ENCODE measurements around the gene GNG3. TPM values are rescaled to one million over a fixed set of nuclear protein-coding genes. Genes with fewer than 3 reads are reported as not detected.

Gene GNG3
- total and polyA plus RNA-seq, 2 of the 8 experiments (the other 6 are each of a cell fraction or from before 2014, with no cell fraction given) = 4.9 to 12.1 TPM

DNA sequence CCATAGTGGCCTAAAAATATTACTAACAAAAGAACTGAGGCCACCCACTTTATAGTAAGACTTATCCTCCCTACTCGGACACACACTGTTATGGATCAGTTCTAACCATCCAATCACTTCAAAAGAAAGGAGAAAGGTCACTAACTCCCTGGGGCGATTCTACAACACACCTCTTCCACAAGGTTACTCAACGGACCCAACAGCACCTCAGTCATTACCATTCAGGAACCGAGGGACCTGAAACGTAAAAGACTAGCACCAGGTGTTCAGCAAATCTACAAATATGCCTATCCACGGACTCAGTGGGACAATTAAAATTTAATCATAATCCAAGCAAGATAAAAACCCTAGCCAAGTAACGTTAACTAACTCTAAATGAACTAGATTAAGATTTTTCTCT lies 18.2 kb downstream of the GNG3 start:
- H3K56ac ChIP-seq (replicated peaks; ENCODE audit: insufficient read length, low read depth, low read length) = no peak overlapping the region
- FAIRE-seq (no peak), DNase-seq (ENCODE audit: low read depth in 1 of 2, low spot score in 2 of 2) (no peak)
- peaks cover 18 to 69% of the 10 kb centered on the region in 2 experiments for H3K79me2 ChIP-seq (ENCODE audit: control insufficient read depth in 1 of 2, insufficient read depth in 2 of 2, low read length in 2 of 2)
- peaks cover 24 to 38% (median 33%) of the 10 kb centered on the region in 4 experiments for H3K36me3 ChIP-seq (ENCODE audit: control insufficient read depth in 2 of 4, insufficient read depth in 4 of 4, low read length in 3 of 4)
- H3K18ac ChIP-seq (ENCODE audit: extremely low read depth, low read length) = no peak overlapping the region
- no peak overlapping the region for H3K27ac ChIP-seq (ENCODE audit: low read depth, low read length)
- H2AK5ac ChIP-seq (ENCODE audit: low read depth, low read length) = no peak overlapping the region
- peak overlapping the region; percentile 87 to 98 (median 96) for H3K4me3 ChIP-seq (ENCODE audit: extremely low read depth in 1 of 4, insufficient read depth in 2 of 4, low read depth in 3 of 4, low read length in 4 of 4)
- H3K14ac ChIP-seq (ENCODE audit: insufficient read length) = no peak overlapping the region
- no peak overlapping the region for H2BK5ac ChIP-seq (ENCODE audit: low read depth, low read length)
- no peak overlapping the region for H2AFZ ChIP-seq (ENCODE audit: low read length)
- no peak overlapping the region for H2BK20ac ChIP-seq (ENCODE audit: low read length)
- no peak overlapping the region for H4K8ac ChIP-seq (ENCODE audit: extremely low read depth, insufficient read depth, low read length)
- 0 out of 2 replicates have a peak, but pooled peaks cover 2% of the 10 kb centered on the region for H3K79me1 ChIP-seq (ENCODE audit: low read depth, low read length)
- ChIA-PET CTCF (ENCODE audit: partially characterized antibody) (interaction anchor here (1.2 to 2.1 kb wide), 3 partner anchors 28 to 61 kb away, joined by 4 to 9 read pairs (median 5); partner anchors contain the start of gene ZBTB3), POLR2A (ENCODE audit: partially characterized antibody) (interaction anchor here (0.6 to 10.9 kb wide), 21 partner anchors 11 to 160 kb away, joined by 3 to 192 read pairs (median 14); partner anchors contain the start of genes BSCL2, C11orf98, CSKMT and EEF1G)
- no peaks in the 10 kb centered on the region for H3K9me3 ChIP-seq (ENCODE audit: insufficient read depth in 2 of 2, low read depth in 1 of 2, low read length in 1 of 2)
- H4K5ac ChIP-seq (ENCODE audit: insufficient read length, low read depth, low read length) = no peak overlapping the region
- H2BK120ac ChIP-seq (replicated peaks; ENCODE audit: low read depth, low read length) = no peak overlapping the region
- H3K23ac ChIP-seq (ENCODE audit: insufficient read length) = no peak overlapping the region
- WGBS, 2 experiments (ENCODE audit: extremely low coverage in 1 of 2, insufficient coverage in 1 of 2, insufficient read length in 1 of 2, insufficient replicate concordance in 2 of 2, low coverage in 1 of 2, low lambda C conversion rate in 2 of 2, missing lambda C conversion rate in 1 of 2) = 11% methylated on average over 7 of the region's 7 CpGs; no CpG with 5 or more reads in 1 of the 2 experiments
- no peak overlapping the region for H3K4ac ChIP-seq (replicated peaks; ENCODE audit: insufficient read length, low read depth, low read length)
- H3K4me1 ChIP-seq (replicated peaks in 1 of 4; ENCODE audit: control insufficient read depth in 3 of 4, insufficient read depth in 4 of 4, low read length in 3 of 4) = no peaks in the 10 kb centered on the region; a peak in 3 of 7 replicates
- no peak overlapping the region for H2BK15ac ChIP-seq (ENCODE audit: low read length)
- no peak overlapping the region for H2BK12ac ChIP-seq (ENCODE audit: low read depth, low read length)
- no peaks in the 10 kb centered on the region for H3K27me3 ChIP-seq (replicated peaks in 1 of 4; ENCODE audit: control insufficient read depth in 3 of 4, extremely low read depth in 1 of 4, insufficient read depth in 3 of 4, low read length in 3 of 4)
- H4K91ac ChIP-seq (replicated peaks; ENCODE audit: insufficient read length, low read length) = no peak overlapping the region
- H3K4me2 ChIP-seq (ENCODE audit: insufficient read depth in 1 of 2, low read depth in 2 of 2, low read length in 2 of 2) = peak overlapping the region; percentile 85 to 93
- peak overlapping the region; percentile 84 to 92 (median 90); a peak in 6 of 7 replicates for H3K9ac ChIP-seq (replicated peaks in 1 of 4; ENCODE audit: extremely low read depth in 1 of 4, low read depth in 3 of 4, low read length in 3 of 4)
- H3K23me2 ChIP-seq (ENCODE audit: low read depth, low read length) = peaks cover 16% of the 10 kb centered on the region
- H4K20me1 ChIP-seq (replicated peaks in 1 of 2; ENCODE audit: control insufficient read depth in 1 of 2, insufficient read depth in 2 of 2, low read length in 2 of 2) = peaks cover 12 to 17% of the 10 kb centered on the region in 2 experiments
- TF ChIP-seq PHF8 (conservative IDR thresholded peaks at IDR 0.05; ENCODE audit: low read depth, low read length) = no peak
